Right lobe of liver (tissue), 4 donors: Measurements from ENCODE around the gene NT5DC3.

Experiments used
- POLR2A ChIP-seq: fragments of 450-650 bp; IDR thresholded peaks from one replicate; pipeline ENCODE4 v1.6.1; 2017; ENCODE audit warnings: antibody characterized with exemption, mild to moderate bottlenecking
- TF ChIP-seq, protein P1 (sequence below), 4 donors: fragments of 200-600 bp in 3 of 4; fragments of 450-650 bp in 1 of 4; IDR thresholded peaks; one replicate each; pipeline versions ENCODE4 v1.5.1 to v1.8.0; 2016 to 2022; ENCODE audit warnings: antibody characterized with exemption in 4 of 4, mild to moderate bottlenecking in 2 of 4
- donor health status: DM: no; HTN: no; CAD: no.
- donor health status: DM: no; HTN: no; CAD: no.
- donor health status: DM: no; HTN: yes; CAD: no.

GRCh38 chr12:103851127-103851526, 10.1 kb upstream of the NT5DC3 start:
- TF ChIP-seq, protein P1, sequence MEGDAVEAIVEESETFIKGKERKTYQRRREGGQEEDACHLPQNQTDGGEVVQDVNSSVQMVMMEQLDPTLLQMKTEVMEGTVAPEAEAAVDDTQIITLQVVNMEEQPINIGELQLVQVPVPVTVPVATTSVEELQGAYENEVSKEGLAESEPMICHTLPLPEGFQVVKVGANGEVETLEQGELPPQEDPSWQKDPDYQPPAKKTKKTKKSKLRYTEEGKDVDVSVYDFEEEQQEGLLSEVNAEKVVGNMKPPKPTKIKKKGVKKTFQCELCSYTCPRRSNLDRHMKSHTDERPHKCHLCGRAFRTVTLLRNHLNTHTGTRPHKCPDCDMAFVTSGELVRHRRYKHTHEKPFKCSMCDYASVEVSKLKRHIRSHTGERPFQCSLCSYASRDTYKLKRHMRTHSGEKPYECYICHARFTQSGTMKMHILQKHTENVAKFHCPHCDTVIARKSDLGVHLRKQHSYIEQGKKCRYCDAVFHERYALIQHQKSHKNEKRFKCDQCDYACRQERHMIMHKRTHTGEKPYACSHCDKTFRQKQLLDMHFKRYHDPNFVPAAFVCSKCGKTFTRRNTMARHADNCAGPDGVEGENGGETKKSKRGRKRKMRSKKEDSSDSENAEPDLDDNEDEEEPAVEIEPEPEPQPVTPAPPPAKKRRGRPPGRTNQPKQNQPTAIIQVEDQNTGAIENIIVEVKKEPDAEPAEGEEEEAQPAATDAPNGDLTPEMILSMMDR (IDR thresholded peaks at IDR 0.05) = no peak
- no peak for TF ChIP-seq POLR2A
